H9 (cell line): ENCODE results near the gene MKX. TPM values are rescaled to one million over a fixed set of nuclear protein-coding genes. Genes with fewer than 3 reads are reported as not detected.
A peak's percentile ranks its signal among the peaks of the same experiment; 100 is the strongest.

Experiments
- DNase-seq: peaks from one replicate; pipeline ENCODE4 v3.0.0-alpha.2; 2017
- H2AFZ ChIP-seq: one replicate; pipeline ENCODE4 v1.6.1; 2013; ENCODE audit warnings: mild to moderate bottlenecking, low read length, control low read depth, moderate library complexity
- H2AK5ac ChIP-seq: 2 replicates; pipeline ENCODE4 v1.6.1; 2013; ENCODE audit warnings: low read length, control low read depth, mixed read lengths; ENCODE audit not compliant: insufficient read length
- H2BK120ac ChIP-seq: one replicate; pipeline ENCODE4 v1.6.1; 2013; ENCODE audit warnings: low read depth, mild to moderate bottlenecking, low read length, control low read depth, inconsistent platforms; ENCODE audit not compliant: poor library complexity, severe bottlenecking
- H2BK12ac ChIP-seq: 2 replicates; pipeline ENCODE4 v1.6.1; 2013; ENCODE audit warnings: low read length, control low read depth, mixed read lengths, low read depth; ENCODE audit not compliant: insufficient read length
- H2BK15ac ChIP-seq: 2 replicates; pipeline ENCODE4 v1.6.1; 2013; ENCODE audit warnings: low read depth, low read length, control low read depth
- H2BK20ac ChIP-seq: one replicate; pipeline ENCODE4 v1.6.1; 2013; ENCODE audit warnings: low read depth, mild to moderate bottlenecking, low read length, control low read depth, inconsistent platforms; ENCODE audit not compliant: poor library complexity, severe bottlenecking
- H2BK5ac ChIP-seq: 2 replicates; pipeline ENCODE4 v1.6.1; 2013; ENCODE audit warnings: low read length, control low read depth, mixed read lengths; ENCODE audit not compliant: insufficient read length
- H3K14ac ChIP-seq: 2 replicates; pipeline ENCODE4 v1.6.1; 2013; ENCODE audit warnings: low read length, control low read depth; ENCODE audit not compliant: insufficient read depth
- H3K18ac ChIP-seq: 2 replicates; pipeline ENCODE4 v1.6.1; 2013; ENCODE audit warnings: low read depth, mild to moderate bottlenecking, mixed read lengths, low read length, control low read depth; ENCODE audit not compliant: insufficient read length
- H3K23ac ChIP-seq: 2 replicates; pipeline ENCODE4 v1.6.1; 2013; ENCODE audit warnings: low read length, control low read depth, mixed read lengths, low read depth; ENCODE audit not compliant: insufficient read length
- H3K23me2 ChIP-seq: 2 replicates; pipeline ENCODE4 v1.6.1; 2013; ENCODE audit warnings: low read depth, mild to moderate bottlenecking, mixed read lengths, low read length, control low read depth; ENCODE audit not compliant: insufficient read length, poor library complexity, severe bottlenecking
- H3K27ac ChIP-seq: 2 replicates; pipeline ENCODE4 v1.5.1; 2013; ENCODE audit warnings: low read length, control low read depth, mixed read lengths, low read depth; ENCODE audit not compliant: insufficient read length
- H3K27me3 ChIP-seq: 2 replicates; pipeline ENCODE4 v1.6.1; 2013; ENCODE audit warnings: low read length, control low read depth, inconsistent platforms; ENCODE audit not compliant: insufficient read depth
- H3K4ac ChIP-seq: 2 replicates; pipeline ENCODE4 v1.6.1; 2013; ENCODE audit warnings: low read depth, mild to moderate bottlenecking, control low read depth, inconsistent platforms, low read length, moderate library complexity
- H3K4me1 ChIP-seq: 2 replicates; pipeline ENCODE4 v1.6.1; 2013; ENCODE audit warnings: low read length, control low read depth, inconsistent platforms; ENCODE audit not compliant: insufficient read depth
- H3K4me2 ChIP-seq: 2 replicates; pipeline ENCODE4 v1.6.1; 2013; ENCODE audit warnings: low read length, control low read depth, mixed read lengths; ENCODE audit not compliant: insufficient read length, insufficient read depth
- H3K56ac ChIP-seq: 2 replicates; pipeline ENCODE4 v1.6.1; 2013; ENCODE audit warnings: low read depth, mild to moderate bottlenecking, mixed read lengths, low read length, control low read depth; ENCODE audit not compliant: insufficient read length
- H3K79me1 ChIP-seq: 2 replicates; pipeline ENCODE4 v1.6.1; 2013; ENCODE audit warnings: low read depth, mild to moderate bottlenecking, moderate library complexity, low read length, control low read depth, inconsistent platforms; ENCODE audit not compliant: insufficient read depth, poor library complexity, severe bottlenecking
- H3K79me2 ChIP-seq: 2 replicates; pipeline ENCODE4 v1.6.1; 2013; ENCODE audit warnings: low read length, control low read depth, inconsistent platforms; ENCODE audit not compliant: insufficient read depth
- H3K9ac ChIP-seq: 2 replicates; pipeline ENCODE4 v1.6.1; 2013; ENCODE audit warnings: low read length, control low read depth, mixed read lengths; ENCODE audit not compliant: insufficient read length; ENCODE audit errors: extremely low read depth
- H3K9me3 ChIP-seq: one replicate; pipeline ENCODE4 v1.6.1; 2013; ENCODE audit warnings: low read depth, low read length, inconsistent platforms; ENCODE audit not compliant: control insufficient read depth
- H3T11ph ChIP-seq: one replicate; pipeline ENCODE4 v1.6.1; 2013; ENCODE audit warnings: mild to moderate bottlenecking, low read length, control low read depth, inconsistent platforms
- H4K20me1 ChIP-seq: one replicate; pipeline ENCODE4 v1.6.1; 2013; ENCODE audit not compliant: control insufficient read depth, insufficient read length, insufficient read depth
- H4K5ac ChIP-seq: 2 replicates; pipeline ENCODE4 v1.6.1; 2013; ENCODE audit warnings: low read depth, mild to moderate bottlenecking, mixed read lengths, low read length, control low read depth; ENCODE audit not compliant: insufficient read length
- H4K8ac ChIP-seq: replicated peaks from 2 replicates; pipeline ENCODE4 v1.6.1; 2013; ENCODE audit warnings: low read length, control low read depth, mixed read lengths, low read depth; ENCODE audit not compliant: insufficient read length
- H4K91ac ChIP-seq: 2 replicates; pipeline ENCODE4 v1.6.1; 2013; ENCODE audit warnings: low read depth, mild to moderate bottlenecking, moderate library complexity, mixed read lengths, low read length, control low read depth; ENCODE audit not compliant: insufficient read length
- H3K27ac Mint-ChIP-seq, 3 experiments: 2 replicates in 2 of 3; 3 replicates in 1 of 3; pipeline ENCODE4 v1.8.0; 2020 to 2021; ENCODE audit warnings: mixed read lengths in 3 of 3, mild to moderate bottlenecking in 1 of 3, moderate library complexity in 1 of 3
- H3K27me3 Mint-ChIP-seq: 2 replicates; pipeline ENCODE4 v1.8.0; 2021; ENCODE audit warnings: low read depth, mild to moderate bottlenecking, moderate library complexity, mixed read lengths
- H3K36me3 Mint-ChIP-seq, 3 experiments: 2 replicates in 2 of 3; 3 replicates in 1 of 3; pipeline ENCODE4 v1.8.0; 2020 to 2021; ENCODE audit warnings: low read depth in 3 of 3, mixed read lengths in 3 of 3; ENCODE audit not compliant: insufficient read depth in 1 of 3
- H3K4me1 Mint-ChIP-seq, 2 experiments: 2 replicates each; pipeline ENCODE4 v1.8.0; 2020; ENCODE audit warnings: mixed read lengths in 2 of 2
- H3K4me3 Mint-ChIP-seq, 2 experiments: 2 replicates in 1 of 2; 3 replicates in 1 of 2; pipeline ENCODE4 v1.8.0; 2020 to 2021; ENCODE audit warnings: mild to moderate bottlenecking in 2 of 2, mixed read lengths in 2 of 2, moderate library complexity in 1 of 2
- H3K9me3 Mint-ChIP-seq, 2 experiments: 2 replicates in 1 of 2; 3 replicates in 1 of 2; pipeline ENCODE4 v1.8.0; 2020; ENCODE audit warnings: mild to moderate bottlenecking in 2 of 2, mixed read lengths in 2 of 2, moderate library complexity in 1 of 2
- WGBS: extraction: QIAGEN DNeasy Blood & Tissue Kit; methylation state at CpG from one replicate; pipeline ENCODE4 v1.1.7; 2013; ENCODE audit warnings: missing lambda C conversion rate, low lambda C conversion rate, mixed read lengths; ENCODE audit not compliant: insufficient read length; ENCODE audit errors: extremely low coverage; 5-methylcytosine and 5-hydroxymethylcytosine counted together
- total RNA-seq: library from RNA; stranded (reverse); gene quantifications from 2 replicates; pipeline ENCODE4 v1.2.1, GENCODE V29; 2021
- TF ChIP-seq, protein P1 (sequence below): fragments of 200-600 bp; sonication (generic); conservative IDR thresholded peaks from 3 replicates; pipeline ENCODE4 v1.8.0; 2021; ENCODE audit warnings: antibody characterized with exemption, mild to moderate bottlenecking

Gene MKX
- total RNA-seq, 1 experiment from 2014 or later = 0.46 TPM

GRCh38 chr10:27660268-27660667, 85.4 kb downstream of the MKX start:
- Histone ChIP-seq H4K8ac (no peak overlapping the region), H3K27me3 (no peaks in the 10 kb centered on the region), H3T11ph (no peak overlapping the region), H3K79me1 (no peaks in the 10 kb centered on the region), H2BK5ac (no peak overlapping the region), H4K20me1 (no peaks in the 10 kb centered on the region), H3K27ac (no peak overlapping the region), H3K79me2 (no peaks in the 10 kb centered on the region), H2BK120ac (no peak overlapping the region), H2BK15ac (no peak overlapping the region), H3K23me2 (no peaks in the 10 kb centered on the region), H3K4me2 (no peak overlapping the region), H3K14ac (0 out of 2 replicates have a peak overlapping the region, but pooled peaks have one; percentile 64), H3K9ac (no peak overlapping the region), H4K5ac (no peak overlapping the region), H3K56ac (no peak overlapping the region), H2AK5ac (no peak overlapping the region), H2BK12ac (no peak overlapping the region), H2AFZ (no peak overlapping the region), H3K9me3 (no peaks in the 10 kb centered on the region), H3K18ac (no peak overlapping the region), H3K23ac (no peak overlapping the region), H3K4ac (no peak overlapping the region), H3K4me1 (no peaks in the 10 kb centered on the region), H2BK20ac (no peak overlapping the region), H4K91ac (no peak overlapping the region)
- Mint-ChIP-seq H3K27me3 (no peaks in the 10 kb centered on the region), H3K36me3 (no peaks in the 10 kb centered on the region; a peak in 1 of 7 replicates), H3K4me1 (peaks cover 7 to 15% of the 10 kb centered on the region in 2 experiments), H3K9me3 (no peaks in the 10 kb centered on the region; a peak in 2 of 5 replicates), H3K27ac (peak overlapping the region in 1 of 3 experiments; percentile 59; a peak in 2 of 7 replicates), H3K4me3 (no peak overlapping the region)
- no peak for DNase-seq
- no CpG with 5 or more reads among the region's 11 CpGs for WGBS
- TF ChIP-seq, protein P1, sequence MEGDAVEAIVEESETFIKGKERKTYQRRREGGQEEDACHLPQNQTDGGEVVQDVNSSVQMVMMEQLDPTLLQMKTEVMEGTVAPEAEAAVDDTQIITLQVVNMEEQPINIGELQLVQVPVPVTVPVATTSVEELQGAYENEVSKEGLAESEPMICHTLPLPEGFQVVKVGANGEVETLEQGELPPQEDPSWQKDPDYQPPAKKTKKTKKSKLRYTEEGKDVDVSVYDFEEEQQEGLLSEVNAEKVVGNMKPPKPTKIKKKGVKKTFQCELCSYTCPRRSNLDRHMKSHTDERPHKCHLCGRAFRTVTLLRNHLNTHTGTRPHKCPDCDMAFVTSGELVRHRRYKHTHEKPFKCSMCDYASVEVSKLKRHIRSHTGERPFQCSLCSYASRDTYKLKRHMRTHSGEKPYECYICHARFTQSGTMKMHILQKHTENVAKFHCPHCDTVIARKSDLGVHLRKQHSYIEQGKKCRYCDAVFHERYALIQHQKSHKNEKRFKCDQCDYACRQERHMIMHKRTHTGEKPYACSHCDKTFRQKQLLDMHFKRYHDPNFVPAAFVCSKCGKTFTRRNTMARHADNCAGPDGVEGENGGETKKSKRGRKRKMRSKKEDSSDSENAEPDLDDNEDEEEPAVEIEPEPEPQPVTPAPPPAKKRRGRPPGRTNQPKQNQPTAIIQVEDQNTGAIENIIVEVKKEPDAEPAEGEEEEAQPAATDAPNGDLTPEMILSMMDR = no peak
